Ectodermal cell (in vitro differentiated cells): ENCODE results near the gene PBX3.

ENCODE experiments used
- H3K27ac ChIP-seq: 2 replicates; pipeline ENCODE4 v1.7.0; 2013; ENCODE audit warnings: mild to moderate bottlenecking, low read depth, low read length; ENCODE audit not compliant: insufficient read depth, poor library complexity, severe bottlenecking
- H3K27me3 ChIP-seq: 2 replicates; pipeline ENCODE4 v1.7.0; 2013; ENCODE audit warnings: mild to moderate bottlenecking, low read length; ENCODE audit not compliant: insufficient read depth, control insufficient read depth, poor library complexity, severe bottlenecking
- H3K36me3 ChIP-seq: one replicate; pipeline ENCODE4 v1.7.0; 2013; ENCODE audit warnings: low read length; ENCODE audit not compliant: control insufficient read depth, insufficient read depth
- H3K4me1 ChIP-seq: one replicate; pipeline ENCODE4 v1.7.0; 2013; ENCODE audit warnings: low read length; ENCODE audit not compliant: control insufficient read depth, insufficient read depth
- H3K4me3 ChIP-seq: 2 replicates; pipeline ENCODE4 v1.7.0; 2013; ENCODE audit warnings: low read depth, low read length, control low read depth; ENCODE audit not compliant: insufficient read depth
- H3K9me3 ChIP-seq: 2 replicates; pipeline ENCODE4 v1.7.0; 2013; ENCODE audit warnings: mild to moderate bottlenecking, low read length, moderate library complexity; ENCODE audit not compliant: control insufficient read depth
- WGBS, 2 experiments: methylation state at CpG; one replicate each; pipeline ENCODE4 v1.1.7; 2013; ENCODE audit warnings: missing lambda C conversion rate in 2 of 2; 5-methylcytosine and 5-hydroxymethylcytosine counted together

Gene PBX3

DNA sequence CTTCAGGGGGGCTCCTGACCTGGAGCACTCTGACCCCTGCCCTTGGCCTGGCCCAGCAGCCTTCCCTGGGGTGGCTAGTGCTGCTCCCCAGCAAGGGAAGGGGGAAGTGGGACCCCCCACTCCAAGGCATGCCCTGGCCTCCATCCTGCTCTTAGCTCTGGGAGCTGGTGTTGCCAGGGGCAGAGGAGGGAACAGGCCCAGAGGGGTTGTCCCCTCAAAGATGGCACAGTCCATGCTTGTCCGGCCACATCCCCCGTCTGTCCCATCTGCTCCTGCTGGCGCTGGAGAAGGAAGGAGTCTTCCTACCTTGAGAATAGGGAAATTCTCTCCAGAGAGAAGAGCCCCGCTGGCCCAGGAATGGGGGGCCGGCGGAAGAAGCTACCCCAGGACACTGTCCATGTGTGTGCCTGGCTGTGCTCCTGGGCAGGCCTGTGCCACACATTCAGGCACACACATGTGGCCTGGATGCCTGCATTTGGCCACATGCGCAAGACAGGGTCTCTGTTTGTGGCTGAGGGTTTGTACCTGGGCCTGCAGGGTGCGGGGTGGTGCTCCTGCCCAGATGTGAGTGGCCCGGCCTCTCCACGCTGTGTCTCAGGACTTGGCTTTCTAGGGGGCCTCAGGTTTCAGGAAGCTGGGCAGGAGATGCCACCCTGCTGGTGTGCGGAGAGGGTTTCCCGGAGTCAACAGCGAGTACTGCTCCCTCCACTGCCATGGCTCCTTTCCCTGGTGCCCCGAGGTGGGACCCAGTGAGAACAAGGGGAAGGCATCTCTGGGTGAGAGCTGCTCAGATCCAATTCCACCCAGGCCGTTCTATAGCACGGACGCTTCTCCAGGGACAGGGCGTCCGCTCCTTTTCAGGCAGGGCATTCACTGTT is 247.1 kb downstream of the PBX3 start:
- Histone ChIP-seq H3K4me3 (no peak overlapping the region), H3K27me3 (no peaks in the 10 kb centered on the region), H3K9me3 (no peaks in the 10 kb centered on the region), H3K4me1 (peaks cover 3% of the 10 kb centered on the region), H3K36me3 (no peaks in the 10 kb centered on the region), H3K27ac (no peak overlapping the region)
- WGBS, 2 experiments: 94 to 95% methylated on average over 19 of the region's 19 CpGs

DNA sequence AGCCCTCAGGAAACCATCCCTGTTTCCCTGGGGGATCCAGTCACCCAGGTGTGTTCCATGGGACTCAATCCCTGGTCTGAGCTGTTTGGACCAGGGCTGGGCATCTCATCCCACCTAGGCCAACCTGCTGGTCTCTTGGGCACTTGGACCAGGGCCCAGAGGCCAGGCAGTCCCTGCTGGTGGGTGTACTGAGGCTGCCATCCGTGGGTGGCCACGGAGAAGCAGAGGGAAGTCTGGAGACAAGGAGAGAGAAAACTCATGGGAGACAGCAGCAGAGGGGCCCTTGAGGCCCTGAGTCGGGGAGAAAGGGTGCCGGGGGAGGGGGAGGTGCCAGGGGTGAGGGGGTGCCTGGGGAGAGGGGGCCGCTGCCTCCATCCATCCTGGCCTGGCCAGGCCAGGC is 247.8 kb downstream of the PBX3 start:
- no peak overlapping the region for H3K4me3 ChIP-seq
- WGBS, 2 experiments: 94 to 95% methylated on average over 5 of the region's 5 CpGs
- H3K36me3 ChIP-seq: no peaks in the 10 kb centered on the region
- no peaks in the 10 kb centered on the region for H3K27me3 ChIP-seq
- no peak overlapping the region for H3K27ac ChIP-seq
- H3K4me1 ChIP-seq: peaks cover 3% of the 10 kb centered on the region
- H3K9me3 ChIP-seq: no peaks in the 10 kb centered on the region

DNA sequence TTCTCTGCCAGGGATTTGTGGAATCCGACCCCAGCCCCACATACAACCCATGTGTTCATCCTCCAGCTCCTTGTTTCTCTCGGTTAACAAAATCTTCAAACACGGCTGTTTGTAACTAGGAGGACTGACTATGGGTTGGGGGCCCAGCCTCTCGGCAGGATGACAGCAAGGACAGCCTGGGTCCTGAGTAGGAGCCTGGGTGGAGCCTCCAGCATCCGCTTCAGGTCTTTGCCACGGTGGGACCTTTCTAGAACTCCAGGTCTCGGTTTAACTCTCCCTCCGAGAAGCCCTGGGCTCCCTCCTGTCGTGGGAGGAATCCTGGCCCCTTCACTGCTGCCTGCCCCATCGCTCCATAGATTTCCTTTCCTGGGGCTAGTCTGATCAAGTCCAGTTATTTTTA is 248.5 kb downstream of the PBX3 start:
- H3K9me3 ChIP-seq: no peaks in the 10 kb centered on the region
- H3K36me3 ChIP-seq: no peaks in the 10 kb centered on the region
- H3K27me3 ChIP-seq: no peaks in the 10 kb centered on the region
- WGBS, 2 experiments: 91 to 92% methylated on average over 10 of the region's 10 CpGs
- no peak overlapping the region for H3K4me3 ChIP-seq
- H3K27ac ChIP-seq: no peak overlapping the region
- peaks cover 3% of the 10 kb centered on the region for H3K4me1 ChIP-seq

DNA sequence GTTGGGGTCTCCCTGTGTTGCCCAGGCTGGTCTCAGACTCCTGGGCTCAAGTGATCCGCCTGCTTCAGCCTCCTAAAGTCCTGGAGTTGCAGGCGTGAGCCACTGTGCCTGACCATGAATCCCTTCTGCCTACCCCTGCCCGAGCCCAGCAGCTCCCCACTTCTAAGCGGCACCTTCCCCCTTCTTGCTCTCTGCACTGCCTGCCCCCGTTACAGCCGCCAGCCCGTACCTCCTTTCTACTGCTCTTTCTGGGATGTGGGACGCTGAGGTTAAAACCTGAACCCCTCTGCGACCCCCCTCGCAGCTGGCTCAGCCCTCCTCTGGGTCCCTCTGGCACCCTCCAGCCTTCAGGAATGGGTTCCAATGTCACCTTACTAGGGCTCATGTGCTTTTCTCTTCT is 249.6 kb downstream of the PBX3 start:
- Histone ChIP-seq H3K9me3 (no peaks in the 10 kb centered on the region), H3K36me3 (no peaks in the 10 kb centered on the region), H3K27ac (no peak overlapping the region), H3K4me3 (no peak overlapping the region), H3K4me1 (peaks cover 3% of the 10 kb centered on the region), H3K27me3 (no peaks in the 10 kb centered on the region)
- 93 to 94% methylated on average over 10 of the region's 10 CpGs for WGBS, 2 experiments

DNA sequence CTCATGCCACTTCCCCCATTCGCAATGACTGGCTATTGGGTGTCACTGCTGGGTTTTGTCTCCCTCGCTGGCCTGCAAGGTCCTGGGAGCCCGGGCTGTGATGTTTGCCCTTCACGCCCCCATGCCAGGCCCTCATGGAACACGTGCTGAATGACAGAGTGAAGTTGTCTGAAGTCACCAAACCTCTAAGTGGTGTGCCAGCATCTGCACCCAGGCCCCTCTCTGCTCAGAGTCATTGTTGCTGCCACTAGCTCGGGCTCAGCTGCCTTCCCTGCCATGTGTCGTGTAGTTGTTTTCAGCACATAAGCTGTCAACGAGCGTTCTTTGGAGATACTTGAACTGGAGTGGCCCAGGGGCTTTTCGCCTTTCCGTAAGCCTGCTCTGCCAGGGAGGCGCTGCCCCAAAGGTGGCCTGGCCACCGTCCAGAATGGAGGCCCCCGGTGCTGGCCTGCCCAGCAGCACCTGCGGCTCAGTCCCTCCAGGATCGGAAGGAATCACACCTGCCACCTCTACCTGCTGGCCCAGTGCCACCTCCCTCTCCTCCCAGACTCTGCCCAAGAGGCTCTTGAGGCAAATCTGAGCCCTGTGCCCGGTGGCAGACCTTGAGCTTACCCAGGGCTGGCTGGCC is 250.1 kb downstream of the PBX3 start:
- H3K4me1 ChIP-seq: peaks cover 3% of the 10 kb centered on the region
- H3K27me3 ChIP-seq: no peaks in the 10 kb centered on the region
- H3K9me3 ChIP-seq: no peaks in the 10 kb centered on the region
- WGBS, 2 experiments: 88 to 92% methylated on average over 17 of the region's 17 CpGs
- H3K36me3 ChIP-seq: no peaks in the 10 kb centered on the region
- no peak overlapping the region for H3K4me3 ChIP-seq
- H3K27ac ChIP-seq: no peak overlapping the region

DNA sequence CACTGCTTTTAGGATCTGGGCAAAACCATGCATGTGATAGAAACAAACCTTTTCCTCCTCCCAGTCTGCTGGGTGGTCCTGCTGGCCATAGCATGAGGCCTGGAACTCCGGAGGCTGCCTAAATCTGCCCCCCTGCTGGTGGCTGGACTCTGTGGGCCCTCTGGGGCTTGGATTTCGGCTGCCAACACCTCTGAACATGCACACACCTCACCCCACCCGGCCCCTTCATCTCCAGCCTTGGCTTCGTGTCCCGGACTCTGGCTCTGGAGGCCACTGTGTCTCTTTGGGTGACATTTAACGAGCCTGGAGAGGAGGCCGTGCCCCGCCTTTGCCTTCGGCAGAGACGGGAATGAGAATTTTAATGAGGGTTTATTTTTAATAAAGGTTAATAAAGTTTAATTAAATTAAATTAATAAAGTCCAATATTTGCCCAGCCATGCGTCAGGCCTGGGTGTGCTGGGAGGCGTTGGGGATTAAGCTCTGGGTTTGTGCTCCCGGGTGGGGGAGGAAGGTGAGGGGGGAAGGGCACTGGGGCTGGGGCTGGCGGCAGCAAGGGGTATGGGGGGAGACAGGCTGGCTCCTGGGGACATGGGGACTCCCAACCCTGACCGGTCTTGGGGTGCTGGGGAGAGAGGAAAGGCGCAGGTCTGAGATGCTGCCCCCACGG is 251.8 kb downstream of the PBX3 start:
- WGBS, 2 experiments: 79 to 83% methylated on average over 15 to 17 of the region's 17 CpGs

DNA sequence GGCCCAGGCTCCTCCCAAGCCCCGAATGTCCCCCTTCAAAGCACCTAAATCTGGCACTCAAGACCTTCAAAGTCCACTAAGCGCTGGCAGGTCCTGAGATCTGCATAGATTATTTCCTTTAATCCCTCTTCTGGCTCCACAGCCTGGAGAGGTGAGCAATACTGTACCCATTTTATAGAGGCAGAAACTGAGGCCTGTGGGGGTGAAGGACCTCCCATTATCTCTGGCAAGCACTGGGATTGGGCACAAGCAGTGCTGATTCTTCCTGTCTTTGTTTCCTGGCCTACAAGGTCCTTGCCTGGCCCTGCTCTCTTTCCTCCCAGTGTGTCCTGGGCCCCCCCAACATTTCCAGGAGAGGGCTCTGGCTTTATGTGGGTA is 252.3 kb downstream of the PBX3 start:
- Histone ChIP-seq H3K36me3 (no peaks in the 10 kb centered on the region), H3K4me1 (peaks cover 3% of the 10 kb centered on the region), H3K4me3 (no peak overlapping the region), H3K27ac (no peak overlapping the region), H3K27me3 (no peaks in the 10 kb centered on the region), H3K9me3 (no peaks in the 10 kb centered on the region)
- WGBS, 2 experiments: 84 to 100% methylated on average over 2 of the region's 2 CpGs

More for the DNA sequence above, 251.8 kb downstream of the PBX3 start:
- Histone ChIP-seq H3K4me1 (peaks cover 3% of the 10 kb centered on the region), H3K36me3 (no peaks in the 10 kb centered on the region), H3K9me3 (no peaks in the 10 kb centered on the region), H3K27me3 (no peaks in the 10 kb centered on the region), H3K4me3 (no peak overlapping the region), H3K27ac (no peak overlapping the region)

DNA sequence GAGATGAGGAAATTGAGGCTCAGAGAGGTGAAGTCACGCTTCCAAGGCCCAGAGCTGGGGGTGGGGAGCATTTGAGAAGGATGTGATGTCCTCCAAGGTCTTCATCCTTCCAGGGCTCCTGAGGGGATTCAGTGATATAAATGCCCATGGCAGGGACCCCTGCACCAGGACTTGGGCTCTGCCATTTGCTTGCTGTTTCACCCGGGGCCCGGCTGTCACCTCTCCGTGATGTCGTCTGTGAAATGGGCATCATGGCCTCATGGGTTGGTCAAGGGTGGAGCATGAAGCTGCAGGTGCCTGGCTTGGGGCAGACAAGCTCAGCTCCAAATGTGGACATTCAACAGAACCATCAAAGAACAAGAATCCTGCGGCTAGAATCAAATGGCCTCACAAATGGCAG is 253.1 kb downstream of the PBX3 start:
- Histone ChIP-seq H3K4me1 (peaks cover 3% of the 10 kb centered on the region), H3K36me3 (no peaks in the 10 kb centered on the region), H3K9me3 (no peaks in the 10 kb centered on the region), H3K4me3 (no peak overlapping the region), H3K27ac (no peak overlapping the region), H3K27me3 (no peaks in the 10 kb centered on the region)
- 90 to 96% methylated on average over 6 of the region's 6 CpGs for WGBS, 2 experiments

DNA sequence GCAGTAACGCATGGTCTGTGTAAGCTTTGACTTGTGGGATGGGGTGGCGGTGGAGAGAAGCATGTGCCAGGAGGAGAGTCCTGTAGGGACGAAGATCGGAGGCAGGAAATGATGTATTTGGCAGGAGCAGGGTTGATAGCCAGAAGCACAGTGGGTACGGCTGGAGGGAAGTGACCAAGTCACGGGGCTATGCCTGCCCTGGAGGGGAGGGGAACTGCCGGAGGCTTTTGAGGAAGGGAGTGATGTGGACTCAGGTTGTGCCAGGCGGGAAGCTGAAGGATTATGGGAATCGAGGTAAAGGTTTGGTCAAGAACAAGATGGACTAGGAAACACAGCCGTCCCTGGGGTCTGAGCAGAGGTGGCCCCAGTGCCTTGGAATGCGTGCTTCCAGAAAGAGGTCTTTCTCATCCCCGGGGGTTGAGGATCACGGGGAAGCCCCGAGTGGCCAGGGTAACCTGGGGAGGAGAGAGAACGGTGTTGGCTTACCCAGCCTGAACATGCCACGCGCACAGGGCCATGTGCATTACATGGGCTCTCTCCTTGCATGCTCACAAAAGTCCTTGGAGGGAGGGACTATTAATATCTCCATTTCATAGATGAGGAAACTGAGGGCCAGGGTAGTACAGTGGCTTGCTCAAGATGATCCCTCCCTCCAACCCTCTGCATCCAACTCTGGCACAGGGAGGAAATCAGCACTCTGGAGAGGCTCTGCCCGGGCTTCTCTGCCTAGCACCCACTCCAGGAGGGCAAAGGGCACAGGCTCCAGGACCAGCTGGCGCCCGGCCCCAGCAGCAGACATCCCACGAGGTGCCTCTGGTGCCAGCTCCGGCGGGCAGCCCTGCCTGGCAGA is 253.8 kb downstream of the PBX3 start:
- WGBS, 2 experiments: 91 to 92% methylated on average over 23 of the region's 23 CpGs
- no peaks in the 10 kb centered on the region for H3K9me3 ChIP-seq
- no peak overlapping the region for H3K4me3 ChIP-seq
- H3K27me3 ChIP-seq: no peaks in the 10 kb centered on the region
- H3K27ac ChIP-seq: no peak overlapping the region
- no peaks in the 10 kb centered on the region for H3K36me3 ChIP-seq
- H3K4me1 ChIP-seq: peaks cover 3% of the 10 kb centered on the region
